Thyroid gland (tissue), 4 donors: ENCODE data around the gene ACSL1. TPM values are rescaled to one million over a fixed set of nuclear protein-coding genes. Genes with fewer than 3 reads are reported as not detected.

ENCODE experiments used
- DNase-seq, 2 donors: peaks; one replicate each; pipeline ENCODE4 v3.0.0-alpha.2; 2019
- H3K27ac ChIP-seq, 3 donors: fragments of 200-600 bp; sonication (generic); 1 replicate in 2 of 3; 2 replicates in 1 of 3; pipeline ENCODE4 v1.5.1; 2016 to 2019; ENCODE audit warnings: mild to moderate bottlenecking in 1 of 3, moderate library complexity in 1 of 3
- H3K27me3 ChIP-seq: fragments of 200-600 bp; sonication (generic); one replicate; pipeline ENCODE4 v1.5.1; 2019
- H3K36me3 ChIP-seq, 2 donors: fragments of 200-600 bp; sonication (generic); one replicate each; pipeline ENCODE4 v1.5.1; 2016 to 2019
- H3K4me1 ChIP-seq, 2 donors: fragments of 200-600 bp; sonication (generic); one replicate each; pipeline ENCODE4 v1.5.1; 2017 to 2019
- H3K4me3 ChIP-seq, 3 donors: fragments of 200-600 bp; sonication (generic); replicated peaks in 1 of 3; 1 replicate in 2 of 3; 2 replicates in 1 of 3; pipeline ENCODE4 v1.5.1; 2016; ENCODE audit warnings: mild to moderate bottlenecking in 1 of 3
- H3K9me3 ChIP-seq: fragments of 200-600 bp; sonication (generic); one replicate; pipeline ENCODE4 v1.5.1; 2017
- POLR2A ChIP-seq, 2 donors: fragments of 450-650 bp; IDR thresholded peaks; one replicate each; pipeline ENCODE4 v1.6.1; 2017; ENCODE audit warnings: antibody characterized with exemption in 2 of 2, mild to moderate bottlenecking in 2 of 2, moderate library complexity in 1 of 2
- WGBS, 2 donors: methylation state at CpG; one replicate each; pipeline ENCODE4 v1.1.5; 2017; 5-methylcytosine and 5-hydroxymethylcytosine counted together
- intact Hi-C: fragments of 100-400 bp; cut with DNase I; formaldehyde crosslinking; loops from one replicate; pipeline ENCODE4 v1.15.1; 2023
- total RNA-seq, 4 donors: library from RNA; depleted of rRNA; stranded (reverse); fragments of >200 nt; gene quantifications; one replicate each; pipeline ENCODE4 v1.2.3, GENCODE V29; 2016
- TF ChIP-seq, protein P1 (sequence below), 6 experiments: fragments of 200-600 bp in 3 of 6; fragments of 450-650 bp in 3 of 6; sonication (generic) in 3 of 6; IDR thresholded peaks; one replicate each; pipeline ENCODE4 v1.5.1; 2016 to 2019; ENCODE audit warnings: antibody characterized with exemption in 6 of 6, mild to moderate bottlenecking in 2 of 6, inconsistent platforms in 1 of 6, moderate library complexity in 1 of 6

The ACSL1 gene
- total RNA-seq, 4 donors from 2014 or later, result 78.2 to 163 (median 112) TPM

DNA sequence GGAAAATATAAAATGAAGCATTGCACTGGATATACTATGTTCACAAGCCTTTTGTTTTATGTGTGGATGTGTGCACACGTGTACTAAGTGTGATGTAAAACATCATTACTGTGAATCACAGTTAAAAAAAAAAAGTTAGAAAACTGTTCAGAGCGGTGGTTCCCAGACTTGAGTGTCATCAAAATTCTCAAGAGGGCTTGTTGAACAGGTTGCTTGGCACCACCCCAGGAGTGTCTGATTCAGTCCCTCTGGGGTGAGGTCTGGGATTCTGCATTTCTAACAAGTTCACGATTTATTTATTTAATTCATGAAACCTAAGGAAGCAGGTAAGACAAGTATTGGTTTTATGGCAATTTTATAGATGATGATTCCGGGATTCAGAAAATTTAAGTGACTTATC lies 93.6 kb downstream of the ACSL1 start:
- WGBS, 2 donors, result 27 to 33% methylated on average over 4 of the region's 4 CpGs
- no peak overlapping the region for H3K27ac ChIP-seq

DNA sequence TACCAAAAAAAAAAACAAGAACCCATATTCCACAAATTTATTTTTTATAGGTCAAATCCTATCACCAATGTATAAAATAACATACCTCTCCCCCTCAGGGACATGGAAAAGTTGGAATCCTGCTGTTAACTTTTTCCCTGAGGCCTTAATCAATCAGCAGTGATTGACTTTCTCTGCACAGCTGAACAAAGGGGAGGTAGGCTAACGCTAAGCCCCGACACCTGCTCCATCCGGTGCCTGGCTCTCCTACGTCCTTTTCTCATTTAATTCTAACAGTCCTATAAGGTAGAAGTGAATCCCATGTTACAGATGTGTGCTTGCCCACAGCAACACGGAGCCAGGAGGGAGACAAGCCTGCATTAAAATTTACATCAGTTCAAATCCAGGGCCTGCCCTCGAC lies 94.7 kb downstream of the ACSL1 start:
- peaks cover 12 to 20% of the 10 kb centered on the region in 2 donors for H3K4me1 ChIP-seq
- intact Hi-C loops, result no loop called here

More for the DNA sequence above, 93.6 kb downstream of the ACSL1 start:
- Histone ChIP-seq H3K9me3 (no peaks in the 10 kb centered on the region), H3K27me3 (no peaks in the 10 kb centered on the region), H3K4me3 (no peak overlapping the region), H3K4me1 (peaks cover 12 to 20% of the 10 kb centered on the region in 2 donors), H3K36me3 (no peaks in the 10 kb centered on the region)
- intact Hi-C loops, result no loop called here
- DNase-seq, result peak; percentile 89 to 90
- no peak for TF ChIP-seq POLR2A (IDR thresholded peaks at IDR 0.05)
- TF ChIP-seq, protein P1, sequence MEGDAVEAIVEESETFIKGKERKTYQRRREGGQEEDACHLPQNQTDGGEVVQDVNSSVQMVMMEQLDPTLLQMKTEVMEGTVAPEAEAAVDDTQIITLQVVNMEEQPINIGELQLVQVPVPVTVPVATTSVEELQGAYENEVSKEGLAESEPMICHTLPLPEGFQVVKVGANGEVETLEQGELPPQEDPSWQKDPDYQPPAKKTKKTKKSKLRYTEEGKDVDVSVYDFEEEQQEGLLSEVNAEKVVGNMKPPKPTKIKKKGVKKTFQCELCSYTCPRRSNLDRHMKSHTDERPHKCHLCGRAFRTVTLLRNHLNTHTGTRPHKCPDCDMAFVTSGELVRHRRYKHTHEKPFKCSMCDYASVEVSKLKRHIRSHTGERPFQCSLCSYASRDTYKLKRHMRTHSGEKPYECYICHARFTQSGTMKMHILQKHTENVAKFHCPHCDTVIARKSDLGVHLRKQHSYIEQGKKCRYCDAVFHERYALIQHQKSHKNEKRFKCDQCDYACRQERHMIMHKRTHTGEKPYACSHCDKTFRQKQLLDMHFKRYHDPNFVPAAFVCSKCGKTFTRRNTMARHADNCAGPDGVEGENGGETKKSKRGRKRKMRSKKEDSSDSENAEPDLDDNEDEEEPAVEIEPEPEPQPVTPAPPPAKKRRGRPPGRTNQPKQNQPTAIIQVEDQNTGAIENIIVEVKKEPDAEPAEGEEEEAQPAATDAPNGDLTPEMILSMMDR (IDR thresholded peaks at IDR 0.05), result no peak

DNA sequence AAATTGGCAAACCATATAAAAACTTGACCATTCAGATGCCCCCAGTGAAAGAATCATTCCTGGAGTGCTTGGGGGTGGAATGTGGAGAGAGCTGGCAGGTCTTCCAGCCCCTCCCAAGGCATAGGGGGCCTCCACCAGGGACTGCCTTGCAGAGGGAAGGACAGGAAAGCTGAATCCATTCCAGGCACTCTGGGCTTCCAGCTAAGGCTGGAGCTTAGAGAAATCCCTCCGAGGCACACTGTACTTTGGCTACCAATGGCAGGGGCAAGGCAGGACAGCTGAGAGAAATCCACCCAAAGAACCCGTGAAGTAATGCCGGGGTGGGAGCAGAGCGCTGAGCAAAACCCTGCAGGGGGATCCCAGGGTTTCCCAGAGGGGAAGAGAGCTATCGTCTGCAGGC lies 95.8 kb downstream of the ACSL1 start:
- Histone ChIP-seq H3K4me1 (peaks cover 12 to 20% of the 10 kb centered on the region in 2 donors), H3K4me3 (no peak overlapping the region), H3K27ac (no peak overlapping the region), H3K9me3 (no peaks in the 10 kb centered on the region), H3K36me3 (no peaks in the 10 kb centered on the region), H3K27me3 (no peaks in the 10 kb centered on the region)
- WGBS, 2 donors, result 83 to 88% methylated on average over 5 of the region's 5 CpGs
- TF ChIP-seq POLR2A (IDR thresholded peaks at IDR 0.05), result no peak
- TF ChIP-seq, protein P1 (IDR thresholded peaks at IDR 0.05), result no peak
- intact Hi-C loops, result no loop called here
- DNase-seq, result no peak

More for the DNA sequence above, 94.7 kb downstream of the ACSL1 start:
- Histone ChIP-seq H3K27me3 (no peaks in the 10 kb centered on the region), H3K27ac (no peak overlapping the region), H3K36me3 (no peaks in the 10 kb centered on the region), H3K9me3 (no peaks in the 10 kb centered on the region), H3K4me3 (no peak overlapping the region)
- WGBS, 2 donors, result 83 to 85% methylated on average over 6 of the region's 6 CpGs
- TF ChIP-seq POLR2A (IDR thresholded peaks at IDR 0.05), result no peak
- TF ChIP-seq, protein P1 (IDR thresholded peaks at IDR 0.05), result no peak
- no peak for DNase-seq

DNA sequence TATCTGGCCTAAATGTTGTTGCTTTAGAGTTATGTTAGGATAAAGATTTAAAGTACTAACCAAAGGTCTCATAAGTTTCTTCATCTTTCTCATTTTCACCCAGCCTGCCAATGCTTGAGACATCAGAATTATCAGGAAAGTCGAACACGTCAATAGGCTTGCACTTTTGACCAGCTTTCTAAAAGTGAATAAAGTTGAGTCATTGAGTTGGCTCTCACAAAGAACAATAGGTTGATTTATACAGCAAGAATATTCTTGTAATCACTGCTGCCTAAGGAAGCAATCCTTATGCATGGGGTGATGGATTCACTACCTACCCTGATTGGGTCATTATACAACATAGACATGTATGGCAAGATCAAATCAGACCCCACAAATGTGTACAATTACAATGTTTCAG lies 96.9 kb downstream of the ACSL1 start:
- Histone ChIP-seq H3K36me3 (no peaks in the 10 kb centered on the region), H3K27ac (no peak overlapping the region), H3K9me3 (no peaks in the 10 kb centered on the region), H3K4me1 (peaks cover 9 to 15% of the 10 kb centered on the region in 2 donors), H3K4me3 (no peak overlapping the region), H3K27me3 (no peaks in the 10 kb centered on the region)
- TF ChIP-seq POLR2A (IDR thresholded peaks at IDR 0.05), result no peak
- TF ChIP-seq, protein P1 (IDR thresholded peaks at IDR 0.05), result no peak
- intact Hi-C loops, result no loop called here
- 72 to 95% methylated on average over 2 of the region's 2 CpGs for WGBS, 2 donors
- no peak for DNase-seq

DNA sequence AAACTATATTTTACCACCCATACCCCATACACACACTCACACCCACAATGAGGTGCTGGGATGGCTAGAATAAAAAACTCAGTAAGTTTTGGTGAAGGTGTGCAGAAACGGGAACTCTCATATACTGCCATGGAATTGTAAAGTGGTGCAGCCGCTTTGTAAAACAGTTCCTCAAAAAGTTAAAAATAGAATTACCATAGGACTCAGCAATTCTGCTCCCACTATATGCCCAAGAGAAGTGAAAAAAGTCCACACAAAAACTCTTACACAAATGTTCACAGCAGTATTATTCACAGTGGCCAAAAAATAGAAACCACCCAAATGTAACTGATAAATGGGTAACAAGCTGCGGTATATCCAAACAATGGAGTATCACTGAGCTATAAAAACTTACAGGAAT lies 98.3 kb downstream of the ACSL1 start:
- Histone ChIP-seq H3K4me1 (peaks cover 0 to 6% of the 10 kb centered on the region in 2 donors), H3K9me3 (no peaks in the 10 kb centered on the region), H3K4me3 (no peak overlapping the region), H3K27ac (no peak overlapping the region), H3K36me3 (no peaks in the 10 kb centered on the region), H3K27me3 (no peaks in the 10 kb centered on the region)
- TF ChIP-seq POLR2A (IDR thresholded peaks at IDR 0.05), result no peak
- TF ChIP-seq, protein P1 (IDR thresholded peaks at IDR 0.05), result no peak
- intact Hi-C loops, result no loop called here
- no peak for DNase-seq
- 96 to 98% methylated on average over 3 of the region's 3 CpGs for WGBS, 2 donors
